Mammary epithelial cell (primary cell): ENCODE results near the gene HPS1.

Experiments used
- CTCF ChIP-seq, 2 donors: IDR thresholded peaks in 1 of 2; conservative IDR thresholded peaks in 1 of 2; 2 replicates each; pipeline ENCODE4 v1.5.1; 2011 to 2012; ENCODE audit warnings: inconsistent platforms in 2 of 2, low read length in 2 of 2, mild to moderate bottlenecking in 2 of 2, control low read depth in 1 of 2, low read depth in 1 of 2; ENCODE audit not compliant: insufficient read depth in 1 of 2; ENCODE audit errors: extremely low read depth in 1 of 2
- EZH2 ChIP-seq: IDR thresholded peaks from 2 replicates; pipeline ENCODE4 v1.6.1; 2012; ENCODE audit warnings: low read length, inconsistent platforms, borderline replicate concordance

DNA sequence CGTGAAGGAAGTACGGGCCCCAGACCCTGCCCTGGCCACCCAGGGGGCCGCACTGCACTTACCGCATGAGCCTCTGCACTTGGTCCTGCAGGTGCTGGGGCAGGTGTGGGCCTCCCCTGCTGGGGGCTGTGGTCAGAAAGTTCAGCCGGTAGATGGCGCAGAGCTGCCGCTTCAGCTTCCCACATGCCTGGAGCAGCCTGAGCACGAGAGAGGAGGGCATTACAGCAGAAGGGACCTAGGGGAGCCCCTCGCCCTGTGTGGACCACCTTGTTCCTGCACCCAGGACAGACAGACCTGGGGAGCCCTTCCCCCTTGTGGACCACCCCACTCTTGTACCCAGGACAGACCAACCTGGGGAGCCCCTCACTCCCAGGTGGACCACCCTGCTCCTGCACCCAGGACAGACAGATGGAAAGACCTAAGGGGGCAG lies 23.0 kb downstream of the HPS1 start:
- peak in 1 of 2 donors; percentile 11 for TF ChIP-seq CTCF (conservative IDR thresholded peaks at IDR 0.05 in 1 of 2, IDR thresholded peaks at IDR 0.05 in 1 of 2; ENCODE audit: extremely low read depth in 1 of 2, insufficient read depth in 1 of 2, low read depth in 1 of 2, low read length in 2 of 2)
- no peak for TF ChIP-seq EZH2
